Measurements from ENCODE around the gene MICAL2.

MICAL2 gene

DNA sequence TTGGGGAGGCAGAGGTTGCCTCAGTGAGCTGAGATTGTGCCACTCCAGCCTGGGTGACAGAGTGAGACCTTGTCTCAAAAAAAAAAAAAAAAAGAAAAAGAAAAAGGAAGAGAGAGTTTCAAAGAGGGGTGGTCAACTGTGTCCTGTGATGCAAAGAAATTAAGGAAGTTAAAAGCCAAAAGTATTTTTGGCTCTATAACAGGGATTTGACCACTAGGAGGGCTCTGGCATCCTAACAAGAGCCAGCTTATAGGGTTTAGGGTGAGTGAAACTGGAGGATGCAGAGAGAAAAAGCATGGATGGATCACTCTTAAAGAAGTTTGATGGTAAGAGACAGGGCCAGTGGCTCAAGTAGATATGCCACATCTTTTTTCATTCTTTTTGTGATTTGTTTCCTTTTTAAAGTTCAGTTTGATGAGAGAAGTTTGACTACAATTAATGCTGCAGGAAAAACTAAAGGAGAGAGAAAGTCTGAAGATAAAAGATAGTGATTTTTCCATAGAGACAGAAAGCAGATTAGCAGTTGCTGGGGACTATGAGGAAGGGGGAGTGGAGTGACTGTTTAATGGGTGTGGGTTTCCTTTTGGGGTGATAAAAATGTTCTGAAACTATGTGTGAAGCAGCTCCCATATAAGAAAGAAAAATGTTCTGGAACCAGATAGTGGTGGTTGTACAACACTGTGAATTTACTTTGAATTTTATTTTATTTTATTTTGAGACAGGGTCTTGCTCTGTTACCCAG, 11.1 kb upstream of the MICAL2 start:
- no peak for DNase-seq (ENCODE audit: low read depth in 2 of 2)

DNA sequence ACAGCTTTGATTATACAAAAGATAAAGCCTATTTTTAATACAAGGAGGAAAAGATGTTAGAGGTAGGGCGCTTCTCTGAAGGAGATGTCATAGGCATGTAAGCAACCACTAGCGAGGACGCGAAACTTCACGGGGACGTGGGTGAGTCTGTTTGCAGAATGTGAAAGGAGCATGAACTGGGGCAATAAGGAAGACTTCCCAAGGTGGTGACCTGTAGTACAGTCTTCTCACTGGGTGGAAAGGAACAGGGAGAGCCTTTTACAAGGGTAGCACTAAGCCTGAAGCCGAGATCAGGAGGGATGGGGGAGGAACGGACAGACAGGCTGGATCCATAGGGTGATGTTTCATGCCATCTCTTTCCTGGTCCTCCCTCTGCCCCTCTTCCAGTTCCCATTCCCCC, 10.0 kb upstream of the MICAL2 start:
- no peak for DNase-seq (ENCODE audit: low read depth in 2 of 2)

DNA sequence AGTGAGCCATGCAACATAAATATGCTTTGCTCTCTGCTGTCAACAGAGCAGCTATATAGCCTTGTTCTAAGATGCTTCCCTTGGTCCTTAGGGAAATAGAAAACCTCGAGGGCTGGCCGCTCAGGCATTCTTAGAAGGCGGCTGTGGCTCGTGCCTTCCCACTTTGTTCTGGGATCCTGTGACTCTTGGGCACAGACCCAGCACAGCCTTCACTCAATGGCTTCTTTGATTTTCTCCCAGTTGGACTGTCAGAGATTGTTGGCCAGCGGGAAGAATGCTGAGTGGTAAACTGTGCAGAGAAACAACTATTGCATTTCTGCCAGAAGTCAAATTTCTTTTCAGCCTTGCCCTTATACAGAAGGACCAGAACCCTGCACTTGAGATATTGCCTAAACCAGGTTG, 9.5 kb upstream of the MICAL2 start:
- no peak for DNase-seq (ENCODE audit: low read depth in 2 of 2)

DNA sequence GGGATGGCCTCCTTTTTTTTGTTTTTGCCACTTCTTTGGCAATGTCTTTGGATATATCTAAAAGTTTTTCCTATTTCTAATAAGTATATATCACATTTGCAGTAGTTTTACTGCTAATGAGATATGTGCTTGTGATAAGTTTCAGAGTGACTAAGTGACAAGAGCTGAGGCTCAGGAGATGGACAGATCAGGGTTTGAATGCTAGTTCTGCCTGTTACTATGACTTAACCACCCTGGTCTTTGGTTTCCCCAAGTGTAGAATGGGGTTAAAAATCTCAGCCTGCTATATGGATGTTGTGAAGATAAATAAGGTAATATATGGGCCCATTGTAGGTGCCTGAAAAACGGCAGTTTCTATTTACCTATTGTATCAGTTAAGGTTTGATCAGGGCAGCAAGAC, 9.1 kb upstream of the MICAL2 start:
- DNase-seq (ENCODE audit: low read depth in 2 of 2) = no peak

DNA sequence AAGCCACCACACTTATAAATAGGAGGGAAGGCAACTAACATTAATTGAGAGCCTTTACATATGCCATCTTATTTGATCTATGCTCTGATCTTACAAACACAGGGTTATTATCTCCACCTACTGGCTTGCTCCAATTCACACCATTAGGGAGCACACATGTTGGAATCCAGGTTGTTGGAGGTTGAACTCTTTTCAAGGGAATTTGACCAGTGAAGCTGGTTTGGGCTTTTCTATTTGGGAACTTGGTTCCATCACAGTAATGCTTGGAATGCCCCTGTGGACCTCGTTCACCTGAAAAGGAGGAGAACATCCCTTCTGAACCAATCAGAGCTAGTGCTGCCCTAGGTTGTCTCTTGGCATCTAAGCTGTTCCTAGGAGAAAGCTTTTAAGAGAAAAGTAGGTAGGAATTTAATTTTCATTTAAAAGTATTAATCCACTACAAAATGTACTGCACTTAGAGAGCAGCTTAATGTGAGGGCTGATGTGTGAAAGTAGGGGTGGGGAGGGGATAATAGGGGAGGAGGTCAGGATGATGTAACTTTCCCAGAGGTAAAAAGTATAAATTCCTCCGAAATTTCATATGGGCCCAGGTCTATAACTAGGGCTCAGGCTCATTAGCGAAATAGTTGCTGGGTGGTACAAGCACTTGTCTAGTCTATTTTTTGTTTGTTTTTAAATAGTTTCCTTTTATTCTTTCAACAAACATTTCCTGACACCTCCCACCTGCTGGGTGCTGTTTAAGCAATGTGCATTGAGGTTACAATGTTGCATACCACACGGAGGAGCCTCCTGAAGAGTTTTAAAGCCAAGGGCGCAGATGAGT, 7.6 kb upstream of the MICAL2 start:
- no peak for DNase-seq (ENCODE audit: low read depth in 2 of 2)

DNA sequence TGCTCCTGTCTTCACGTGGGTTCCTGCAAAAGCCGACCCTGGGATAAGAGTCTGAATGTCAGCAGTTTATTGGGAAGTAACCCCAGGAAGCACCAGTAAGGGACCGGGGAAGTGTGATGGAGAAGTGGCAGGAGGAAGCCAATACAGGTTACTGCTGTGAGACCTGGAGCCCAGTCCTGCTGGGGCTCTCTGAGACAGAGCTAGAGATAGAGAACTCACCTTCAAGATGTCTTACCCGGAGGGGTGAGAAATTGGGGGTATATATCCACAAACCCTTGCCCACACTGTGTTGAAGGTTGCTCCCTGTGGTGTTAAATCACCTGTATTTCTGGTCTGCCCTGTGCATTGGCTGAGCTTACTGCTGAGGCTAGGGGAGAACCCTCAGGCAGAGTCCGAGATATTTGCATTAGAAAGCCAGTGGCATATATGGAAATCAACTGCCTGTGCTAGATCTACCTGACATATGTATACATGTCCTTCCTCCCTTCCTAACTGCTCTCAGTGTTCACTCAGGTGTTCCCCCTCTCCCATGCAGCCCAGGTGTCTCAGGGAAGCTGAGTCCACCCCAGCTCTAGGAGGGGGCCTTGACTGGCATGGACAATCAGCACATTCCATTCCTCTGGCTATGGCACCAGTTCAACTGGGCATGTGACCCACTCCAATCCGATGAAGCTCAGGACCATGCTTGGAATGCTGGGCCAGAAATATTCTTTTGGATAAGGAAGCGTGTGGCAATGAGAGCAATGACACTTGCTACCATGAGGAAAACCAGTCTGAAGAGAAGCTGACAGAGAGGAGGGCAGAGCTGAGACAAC, 6.8 kb upstream of the MICAL2 start:
- DNase-seq (ENCODE audit: low read depth in 2 of 2) = no peak

DNA sequence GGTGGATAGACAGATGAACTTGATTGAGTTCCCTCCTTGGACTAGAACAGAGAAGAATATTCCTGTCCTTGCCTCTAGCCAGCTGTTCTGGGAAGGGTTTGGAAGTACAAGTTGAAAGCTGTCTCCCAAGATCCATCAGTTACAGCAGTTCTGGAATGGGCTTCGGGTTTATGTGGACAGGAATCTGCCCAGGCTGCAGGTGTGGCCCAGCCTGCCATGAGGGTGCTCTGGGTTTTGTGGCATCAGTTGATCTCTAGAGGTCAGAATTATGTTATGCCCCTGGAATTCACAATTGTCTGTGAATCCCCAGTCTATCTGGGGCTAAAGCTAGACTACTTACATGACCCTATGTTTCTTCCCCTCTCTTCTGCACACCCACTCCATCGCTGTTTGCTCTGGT, 4.9 kb upstream of the MICAL2 start:
- no peak for DNase-seq (ENCODE audit: low read depth in 2 of 2)

DNA sequence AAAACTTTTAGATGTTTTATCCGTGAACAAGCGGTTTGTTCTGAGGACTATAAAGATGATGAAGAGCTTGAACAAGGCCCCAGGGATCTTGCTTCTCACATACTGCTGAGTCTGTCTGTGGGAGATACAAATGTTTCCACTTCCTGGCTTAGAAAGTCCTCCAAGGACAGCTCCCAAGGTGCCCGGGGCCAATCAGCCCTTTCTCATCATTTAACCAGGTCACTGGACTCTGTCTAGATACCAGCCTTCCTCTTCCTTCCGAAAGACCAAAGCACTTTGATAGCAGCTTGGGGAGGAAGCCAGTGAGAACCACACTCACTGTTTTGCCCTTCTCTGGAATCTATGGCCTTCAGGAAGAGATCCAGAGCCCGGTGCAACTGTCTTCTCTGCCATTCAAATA, 4.3 kb upstream of the MICAL2 start:
- DNase-seq (ENCODE audit: low read depth in 2 of 2) = no peak

DNA sequence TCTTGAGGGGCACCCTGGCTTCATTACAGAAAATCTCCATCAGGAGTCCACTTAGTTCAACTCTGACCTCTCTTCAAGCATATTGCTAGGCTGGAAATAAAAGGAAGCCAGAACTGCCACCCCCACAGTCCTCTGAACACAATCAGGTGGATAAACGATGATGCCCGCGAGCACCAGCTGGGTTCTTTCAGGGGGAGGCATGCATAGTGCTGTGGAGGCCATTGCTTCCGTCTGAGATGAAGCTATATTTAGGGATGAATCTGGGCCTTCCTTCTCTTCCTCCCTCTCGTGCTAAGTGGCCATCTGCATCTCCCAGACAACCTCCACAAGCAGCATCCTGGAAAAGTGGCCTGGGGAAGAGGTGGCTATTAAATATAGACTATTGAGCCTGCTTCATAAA, 3.9 kb upstream of the MICAL2 start:
- no peak for DNase-seq (ENCODE audit: low read depth in 2 of 2)

DNA sequence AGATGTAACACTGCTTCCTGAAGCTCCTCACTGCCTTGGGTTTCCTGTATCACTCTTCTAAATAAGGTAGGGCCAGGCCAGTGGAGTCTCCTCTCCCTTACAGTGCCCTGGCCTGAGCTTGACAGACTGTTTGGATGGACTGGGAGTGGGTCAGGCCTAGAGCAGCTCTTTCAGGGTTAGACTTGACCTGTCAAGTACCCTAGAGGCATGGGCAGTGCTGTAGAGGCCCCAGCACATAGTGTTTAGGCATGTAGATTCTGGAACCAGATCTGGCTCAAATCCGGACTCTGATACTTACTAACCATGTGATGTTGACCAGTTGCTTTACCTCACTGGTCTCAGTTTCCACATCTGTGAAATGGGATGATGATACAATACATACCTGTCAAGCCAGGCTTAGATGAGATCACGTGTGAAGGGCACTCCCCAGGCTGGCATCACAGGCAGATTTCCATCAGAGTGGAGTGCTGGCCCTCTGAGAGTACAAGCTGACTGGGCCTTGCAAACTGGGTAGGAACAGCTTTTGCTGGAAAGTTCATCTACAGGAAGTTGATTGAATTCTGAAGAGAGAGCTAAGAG, 1.4 kb upstream of the MICAL2 start:
- DNase-seq (ENCODE audit: low read depth in 2 of 2) = no peak

DNA sequence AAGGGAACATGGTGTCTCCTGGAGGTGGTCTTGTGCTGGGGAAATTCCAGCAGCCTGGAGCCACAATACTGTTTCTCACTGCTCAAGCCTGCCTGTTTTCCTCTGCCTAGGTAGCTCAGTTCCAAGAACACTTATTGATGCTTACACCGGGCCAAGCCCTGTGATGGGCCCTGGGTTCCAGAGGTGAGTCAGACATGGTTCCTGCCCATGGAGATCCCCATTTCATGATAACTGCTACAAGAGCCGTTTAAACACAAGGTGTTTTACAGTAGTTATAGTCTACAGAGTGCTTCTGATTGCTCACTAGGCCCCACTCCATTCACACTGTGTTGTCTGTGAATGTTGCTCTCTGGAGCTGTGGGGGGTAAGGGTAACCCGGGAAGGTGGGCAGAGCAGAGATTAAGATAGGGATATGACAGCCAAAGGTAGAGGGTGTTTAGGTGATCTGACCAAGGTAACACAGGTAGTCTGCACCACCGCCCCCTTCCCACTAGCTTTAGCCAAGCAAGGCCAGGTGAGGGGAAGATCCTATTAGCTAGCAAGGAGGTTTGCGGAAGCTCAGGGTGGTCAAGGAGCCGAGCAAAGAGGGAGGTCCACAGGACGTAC, 696 bp upstream of the MICAL2 start:
- DNase-seq (ENCODE audit: low read depth in 2 of 2) = no peak

DNA sequence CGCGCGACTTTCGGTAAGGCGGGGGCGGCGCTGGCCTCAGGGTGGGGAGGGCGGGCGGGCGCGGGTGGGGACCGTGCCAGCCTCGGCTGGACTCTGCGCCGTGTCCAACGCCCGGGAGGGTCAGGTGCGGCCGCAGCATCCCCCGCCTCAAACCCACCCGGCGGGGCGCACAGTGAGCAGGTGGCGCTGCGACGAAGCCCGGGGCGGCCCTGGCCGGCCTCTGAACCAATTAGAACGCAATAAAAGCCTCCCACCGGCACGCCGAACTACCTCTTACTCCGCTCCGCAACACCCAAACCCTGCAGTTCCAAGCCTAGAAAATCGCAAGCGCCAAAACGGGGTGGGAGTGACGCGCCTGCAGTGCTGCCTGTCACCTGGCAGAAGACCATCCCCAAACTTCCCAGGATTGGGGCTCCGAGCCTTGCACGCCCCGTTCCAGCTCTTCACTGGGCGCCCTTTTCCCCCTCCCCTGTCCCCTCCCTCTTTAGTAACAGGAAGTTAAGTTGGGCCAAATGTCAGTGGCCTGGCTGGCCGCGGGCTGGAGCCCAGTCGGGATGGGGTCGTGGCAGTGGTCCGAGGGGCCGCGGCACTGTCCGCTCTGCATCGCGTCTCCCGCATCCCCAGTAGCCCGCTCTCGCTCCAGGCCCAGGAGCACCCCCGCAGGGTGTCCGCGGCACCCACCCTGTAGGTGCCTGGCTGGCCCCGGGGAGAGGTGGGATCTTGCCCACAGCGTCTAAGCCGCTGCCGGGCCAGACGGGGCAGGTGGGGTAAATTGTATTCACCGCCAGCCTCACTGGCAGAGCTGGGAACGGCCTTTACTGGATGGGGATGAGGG, 541 bp downstream of the MICAL2 start:
- DNase-seq (ENCODE audit: low read depth in 2 of 2) = no peak

DNA sequence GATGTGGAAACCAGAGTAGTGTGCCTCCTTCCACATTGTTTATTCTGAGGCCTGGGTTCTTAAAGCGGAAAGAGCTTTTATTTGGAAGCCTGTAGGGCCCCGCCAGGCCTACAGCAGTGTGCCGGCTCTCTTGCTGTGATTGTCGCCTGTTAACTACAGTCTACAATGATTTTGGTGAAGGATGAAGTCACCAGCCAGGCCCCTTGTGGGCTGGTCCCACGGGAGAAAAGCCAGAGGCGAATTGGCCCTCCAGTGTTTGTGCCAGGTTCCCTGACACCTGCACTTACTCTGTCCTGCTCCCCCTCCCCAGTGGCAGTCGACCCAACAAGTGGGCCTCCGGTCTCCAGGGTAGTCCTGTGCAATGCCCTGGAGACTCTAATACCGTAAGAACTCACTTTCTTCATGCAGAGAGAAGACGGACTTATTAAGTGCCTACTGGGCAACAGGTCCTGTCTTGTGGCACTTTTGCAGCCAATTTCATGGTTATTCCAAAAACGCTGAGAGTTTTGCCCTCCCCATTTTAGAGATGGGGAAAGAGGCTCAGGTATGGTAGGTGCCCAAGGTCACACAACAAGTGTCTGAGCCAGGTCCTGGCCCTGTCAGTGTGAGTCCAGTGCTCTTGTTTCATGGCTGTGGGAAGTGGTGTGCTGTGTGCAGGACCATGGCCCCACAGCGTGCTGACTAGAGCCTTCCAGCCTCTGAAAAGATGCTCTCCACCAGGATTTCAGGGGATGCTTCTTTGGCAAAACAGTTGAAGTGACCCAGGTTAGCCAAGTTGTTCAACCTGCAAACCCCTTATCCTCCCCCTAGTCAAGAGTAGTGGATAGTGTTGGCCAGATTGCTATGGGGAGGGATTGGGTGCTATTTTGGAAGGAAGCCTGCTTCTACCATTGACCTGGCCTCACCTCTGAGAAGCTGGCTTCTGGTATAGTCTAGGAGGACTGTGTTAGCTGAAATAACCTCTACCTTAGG, 1.4 kb downstream of the MICAL2 start:
- no peak for DNase-seq (ENCODE audit: low read depth in 2 of 2)

DNA sequence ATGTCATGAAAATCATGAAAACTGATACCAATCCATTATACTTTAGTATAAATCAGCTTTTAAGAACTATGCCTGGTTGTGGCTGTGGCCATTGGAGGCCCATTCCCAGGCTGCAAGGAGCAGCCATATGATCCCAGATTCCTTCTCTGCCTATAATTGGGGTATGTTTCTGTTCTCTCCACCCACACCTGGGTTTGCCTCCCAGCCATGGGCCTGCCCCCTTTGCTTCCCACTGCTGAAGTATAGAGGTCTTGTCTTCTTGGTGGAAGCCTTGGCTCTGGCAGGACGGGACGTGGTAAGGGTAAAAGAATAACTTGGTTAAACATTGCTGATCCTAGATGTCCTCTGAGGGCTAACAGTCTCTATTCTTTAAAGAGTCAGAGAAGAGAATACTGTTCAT, 2.4 kb downstream of the MICAL2 start:
- no peak for DNase-seq (ENCODE audit: low read depth in 2 of 2)

DNA sequence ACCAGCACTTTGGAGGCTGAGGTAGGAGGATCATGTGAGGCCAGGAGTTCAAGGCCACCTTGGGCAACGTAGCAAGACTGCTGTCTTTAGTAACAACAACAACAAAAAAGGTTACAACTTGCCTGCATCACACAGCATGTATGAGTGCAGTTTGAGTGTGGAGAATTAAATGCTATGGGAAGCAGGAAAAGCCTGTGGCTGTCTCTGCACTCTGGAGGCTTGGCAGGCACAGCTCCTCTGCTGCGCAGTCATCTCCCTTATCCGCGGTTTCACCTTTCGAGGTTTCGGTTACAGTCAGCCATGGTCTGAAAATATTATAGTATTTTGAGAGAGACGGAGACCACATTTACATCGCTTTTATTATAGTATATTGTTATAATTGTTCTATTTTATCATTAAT, 2.9 kb downstream of the MICAL2 start:
- DNase-seq (ENCODE audit: low read depth in 2 of 2) = no peak

DNA sequence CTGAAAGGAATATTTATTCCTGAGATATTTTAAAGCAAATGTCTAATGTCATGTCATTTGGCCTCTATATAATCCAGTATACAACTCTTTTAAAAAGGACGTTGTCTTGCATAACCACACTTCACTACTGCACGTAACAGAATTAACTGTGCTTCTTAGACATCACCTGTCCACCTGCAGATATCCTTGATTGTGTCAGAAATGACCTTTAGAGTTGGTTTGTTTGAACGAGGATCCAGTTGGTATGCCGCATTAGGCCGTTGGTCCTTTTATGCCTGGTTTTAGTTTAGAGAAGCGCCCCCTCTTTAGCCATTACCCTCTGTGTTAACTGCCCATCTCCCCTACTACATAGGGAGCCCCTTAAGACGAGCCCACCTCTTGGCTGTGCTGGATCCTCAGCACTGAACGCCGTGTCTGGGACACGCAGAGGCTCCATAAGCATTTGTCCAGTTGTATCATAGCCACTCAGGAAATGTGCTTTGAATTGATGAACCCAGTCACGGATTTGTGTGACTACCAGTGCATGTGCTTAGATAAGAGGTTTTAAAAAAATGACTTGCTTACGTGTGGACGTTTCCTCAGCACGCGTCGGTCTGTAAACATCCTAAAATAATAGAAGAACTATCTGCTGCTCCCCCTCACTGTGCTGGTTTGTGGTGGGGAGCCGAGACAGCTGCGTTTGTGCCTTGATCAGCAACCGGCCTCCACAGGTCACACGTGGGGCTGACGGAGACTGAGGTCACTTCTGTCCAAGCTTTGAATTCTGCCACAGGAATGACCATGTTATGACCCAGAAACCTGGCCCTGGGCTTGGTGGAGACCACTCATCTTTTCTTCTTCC, 4.0 kb downstream of the MICAL2 start:
- no peak for DNase-seq (ENCODE audit: low read depth in 2 of 2)

DNA sequence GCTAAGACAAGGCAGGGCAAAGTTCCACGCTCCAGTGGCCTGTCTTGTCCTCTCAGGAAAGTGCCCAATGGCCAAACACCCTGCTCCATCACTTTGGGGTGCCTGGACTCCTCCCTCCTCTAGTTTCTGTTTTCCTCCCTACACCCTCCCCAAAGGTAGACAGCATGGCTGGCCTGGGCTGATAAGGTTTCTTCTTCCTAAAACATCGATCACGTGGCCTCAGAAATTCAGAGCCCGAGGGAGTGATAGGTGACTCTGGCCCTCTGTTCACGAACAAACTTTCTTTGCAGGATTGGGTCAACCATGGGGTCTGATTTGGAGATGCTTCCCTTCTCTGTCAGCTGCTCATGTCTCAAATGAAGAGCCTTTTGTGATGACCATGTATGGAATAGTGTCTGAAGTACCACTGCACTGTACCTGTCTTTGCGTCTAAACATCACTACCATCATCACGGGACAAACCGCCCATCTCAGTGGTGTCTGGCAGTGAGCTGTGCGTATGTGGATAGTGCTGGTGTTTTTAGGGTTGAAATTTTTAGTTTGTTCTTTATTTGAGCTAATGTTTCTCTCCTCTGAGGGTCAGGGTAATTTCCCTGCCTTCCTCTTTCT, 6.1 kb downstream of the MICAL2 start:
- DNase-seq (ENCODE audit: low read depth in 2 of 2) = no peak

DNA sequence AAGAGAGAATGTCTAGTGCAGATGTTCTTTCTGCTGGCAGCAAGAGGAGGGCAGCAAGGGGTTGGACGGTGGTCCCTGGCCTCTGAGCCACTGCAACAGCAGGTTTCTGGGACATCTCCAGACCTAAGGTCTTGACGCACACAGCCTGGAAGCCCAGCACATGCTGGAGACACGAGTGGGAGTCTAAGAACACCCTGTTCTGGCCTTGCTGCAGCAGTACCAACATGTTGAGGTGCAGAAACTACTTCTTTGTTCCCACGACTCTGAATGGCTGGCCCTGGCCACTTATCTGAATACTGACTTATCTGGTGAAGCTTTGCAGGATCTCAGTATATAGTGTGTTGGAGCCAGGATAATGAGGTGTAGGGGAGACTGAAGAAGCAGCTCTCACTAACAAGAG, 6.8 kb downstream of the MICAL2 start:
- DNase-seq (ENCODE audit: low read depth in 2 of 2) = no peak
